Stimulated activated CD8-positive, alpha-beta memory T cell treated with anti-CD3 and anti-CD28 coated beads, Interleukin-15, amount 100 ng/mL, for 48 hours (primary cell): ENCODE data around the gene ARPC5.

Experiments
- DNase-seq, 2 donors: peaks; one replicate each; pipeline ENCODE4 v3.0.0-alpha.2; 2020; ENCODE audit warnings: low read depth in 2 of 2

The ARPC5 gene

DNA sequence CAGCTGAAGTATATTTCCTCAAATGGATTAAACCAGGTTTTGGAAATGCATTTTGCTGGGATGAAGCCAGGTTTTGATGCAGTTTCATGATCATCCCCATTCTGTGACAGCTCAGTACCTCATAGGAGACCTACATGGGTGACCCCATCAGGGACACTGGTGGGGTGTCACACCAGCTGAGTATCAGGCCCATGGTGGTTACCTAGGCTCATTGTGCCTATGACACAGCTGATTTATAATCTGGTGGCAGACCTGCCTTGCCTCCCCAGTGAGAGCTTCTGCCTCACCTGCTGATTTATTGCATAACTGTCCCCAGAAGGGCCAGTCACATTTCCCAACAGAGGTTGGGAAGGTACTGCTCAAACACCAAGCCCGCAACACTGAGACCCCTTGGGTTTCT, 49.1 kb downstream of the ARPC5 start:
- DNase-seq = no peak

GRCh38 chr1:183585038-183585437, 50.5 kb downstream of the ARPC5 start:
- no peak for DNase-seq

- DNase-seq = no peak
Observed at GRCh38 chr1:183584147-183584546, 51.4 kb downstream of the ARPC5 start.

DNA sequence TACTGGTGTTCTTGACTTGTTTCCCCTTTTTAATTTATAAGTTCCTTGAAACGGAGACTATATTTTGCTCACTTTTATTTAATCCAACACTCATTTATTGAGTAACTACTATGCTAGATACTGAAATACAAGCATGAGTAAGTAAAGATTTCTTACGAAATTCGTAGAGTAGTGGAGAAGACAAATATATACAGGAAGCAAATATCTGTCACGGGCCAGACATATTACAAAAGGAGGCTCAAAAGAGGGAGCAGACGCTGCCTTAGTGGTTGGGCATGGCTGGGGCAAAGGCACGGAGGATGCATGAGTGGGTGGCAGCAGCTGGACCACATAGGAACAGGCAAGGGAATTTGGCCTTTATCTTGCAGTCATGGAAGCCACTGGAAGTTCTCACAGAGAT, 52.1 kb downstream of the ARPC5 start:
- no peak for DNase-seq

- DNase-seq = no peak
Observed at GRCh38 chr1:183582021-183582713, 53.4 kb downstream of the ARPC5 start.

- no peak for DNase-seq
Observed at GRCh38 chr1:183580281-183580682, 55.3 kb downstream of the ARPC5 start.

DNA sequence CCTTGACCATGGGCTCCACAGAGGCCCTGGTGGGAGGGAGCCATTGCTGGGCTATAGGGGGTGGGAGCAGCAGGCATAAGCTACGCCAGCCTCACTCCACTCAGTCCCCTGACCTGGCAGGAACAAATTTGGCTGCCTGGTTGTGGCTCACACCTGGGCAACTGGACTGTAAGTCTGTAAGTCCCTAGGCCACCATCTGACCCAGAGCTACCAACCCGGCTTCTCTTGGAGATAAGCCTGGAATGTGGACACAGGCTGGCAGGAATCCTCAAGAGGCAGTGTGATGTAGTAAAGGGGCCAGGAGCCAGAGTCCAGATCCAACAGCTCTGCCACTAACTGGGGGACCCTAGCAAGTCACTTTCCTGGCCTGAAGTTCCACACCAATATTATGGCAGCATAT, 56.7 kb downstream of the ARPC5 start:
- DNase-seq = no peak

GRCh38 chr1:183577897-183578465, 57.6 kb downstream of the ARPC5 start:
- no peak for DNase-seq

DNA sequence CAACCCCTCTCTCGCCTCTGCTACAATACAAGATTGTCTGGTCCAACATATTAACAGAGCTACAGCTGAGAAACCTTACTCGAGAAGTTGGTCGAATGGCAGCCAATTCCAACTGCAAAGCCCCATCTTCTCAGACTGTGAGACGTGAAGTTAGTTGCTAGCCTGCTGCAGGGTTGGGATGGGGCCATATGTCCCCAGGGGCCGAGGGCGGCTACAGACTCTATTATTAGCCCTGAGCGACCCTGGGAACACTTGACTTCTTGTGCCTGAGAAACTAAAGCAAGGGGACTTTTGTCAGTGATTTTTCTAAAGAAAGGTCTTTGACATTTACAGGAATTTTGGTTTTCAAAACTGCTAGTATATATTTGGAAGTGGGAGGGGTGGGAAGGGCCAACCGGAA, 59.0 kb downstream of the ARPC5 start:
- no peak for DNase-seq

GRCh38 chr1:183575606-183576005, 60.0 kb downstream of the ARPC5 start:
- DNase-seq = no peak

DNA sequence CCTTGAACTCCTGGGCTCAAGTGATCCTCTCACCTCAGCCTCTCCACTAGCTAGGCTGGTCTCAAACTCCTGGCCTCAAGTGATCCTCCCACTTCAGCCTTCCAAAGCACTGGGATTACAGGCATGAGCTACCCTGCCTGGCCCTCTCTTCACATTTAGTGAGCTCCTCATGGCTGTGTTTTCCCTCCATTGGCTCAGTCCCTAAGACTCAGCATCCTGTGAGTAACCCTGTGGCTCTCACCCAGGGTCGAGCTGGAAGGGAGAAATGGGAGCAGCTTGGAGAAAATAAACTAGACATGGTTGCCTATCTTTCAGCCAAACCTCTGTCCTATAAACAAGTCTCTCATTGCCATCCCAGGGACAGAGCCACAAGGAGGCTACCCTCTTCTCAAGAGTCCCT, 62.9 kb downstream of the ARPC5 start:
- no peak for DNase-seq

DNA sequence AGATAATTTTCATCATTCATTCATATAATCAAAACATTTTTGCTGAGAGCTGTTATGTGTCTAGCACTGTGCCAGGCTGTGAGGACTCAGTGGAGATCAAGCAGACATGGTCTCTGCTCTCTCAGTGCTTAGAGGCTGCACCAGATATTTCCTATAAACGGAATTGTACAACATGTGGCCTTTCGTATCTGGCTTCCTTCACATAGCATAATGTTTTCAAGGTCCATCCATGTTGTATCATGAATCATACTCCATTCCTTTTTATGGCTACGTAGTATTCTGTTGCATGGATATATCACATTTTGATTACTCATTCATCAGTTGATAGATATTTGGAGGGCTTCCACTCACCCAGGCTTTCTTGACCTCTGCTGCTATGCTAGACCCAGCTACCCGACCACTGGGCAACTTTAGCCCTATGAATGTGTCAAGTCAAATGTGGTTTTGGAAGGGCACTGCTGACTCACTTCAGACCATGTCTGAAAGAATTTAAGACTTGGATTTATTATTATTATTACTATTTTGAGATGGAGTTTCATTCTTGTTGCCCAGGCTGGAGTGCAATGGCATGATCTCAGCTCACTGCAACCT, 63.8 kb downstream of the ARPC5 start:
- no peak for DNase-seq
